ENCODE data around the gene SLC12A2. TPM values are rescaled to one million over a fixed set of nuclear protein-coding genes. Genes with fewer than 3 reads are reported as not detected.

SLC12A2 gene
- total and polyA plus RNA-seq, 12 donors, result 5.6 to 82.6 (median 52.9) TPM

DNA sequence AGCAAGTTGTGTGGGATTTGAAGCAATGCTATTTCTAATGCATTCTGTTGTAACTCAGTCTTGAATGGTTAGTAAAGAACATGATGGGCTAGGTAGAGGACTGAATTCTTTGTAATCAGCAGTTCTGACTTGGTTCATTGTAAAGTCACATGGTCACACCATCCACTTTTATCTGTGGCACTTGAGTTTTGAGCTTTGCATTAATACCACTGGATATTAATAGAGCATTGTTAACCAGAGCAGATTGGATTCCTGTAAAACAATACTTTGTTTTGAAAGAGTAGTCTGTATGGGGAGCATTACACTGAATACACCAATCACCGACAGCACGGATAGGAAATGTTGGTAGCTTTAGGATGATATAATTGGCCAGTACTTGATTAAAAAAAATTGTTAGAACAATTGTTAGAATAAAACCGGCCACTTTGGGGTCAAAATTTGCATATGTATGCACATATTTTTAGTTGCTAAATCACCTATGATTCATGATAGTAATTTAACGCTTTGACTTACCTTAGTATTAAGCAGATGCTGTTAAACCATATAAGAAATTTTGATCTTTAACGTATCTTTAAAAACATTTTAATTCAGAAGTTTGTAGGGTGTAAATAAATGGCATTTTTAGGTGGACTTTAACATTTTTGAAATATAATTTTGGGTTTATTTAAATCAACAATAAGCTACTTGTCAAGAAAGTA lies 17.4 kb downstream of the SLC12A2 start:
- Histone ChIP-seq H3K27me3 (no peaks in the 10 kb centered on the region), H3K27ac (no peak overlapping the region), H3K36me3 (replicated peaks in 1 of 2) (no peaks in the 10 kb centered on the region), H3K9me3 (replicated peaks in 1 of 3) (peaks cover 3 to 15% (median 10%) of the 10 kb centered on the region in 3 donors), H3K4me1 (replicated peaks in 1 of 2) (no peaks in the 10 kb centered on the region), H3K4me3 (no peak overlapping the region)
- 80 to 88% (median 82%) methylated on average over 5 of the region's 5 CpGs for WGBS, 4 donors
- intact Hi-C loops (cut with DNase I), result no loop called here
- DNase-seq, result no peak
- TF ChIP-seq, protein P1, sequence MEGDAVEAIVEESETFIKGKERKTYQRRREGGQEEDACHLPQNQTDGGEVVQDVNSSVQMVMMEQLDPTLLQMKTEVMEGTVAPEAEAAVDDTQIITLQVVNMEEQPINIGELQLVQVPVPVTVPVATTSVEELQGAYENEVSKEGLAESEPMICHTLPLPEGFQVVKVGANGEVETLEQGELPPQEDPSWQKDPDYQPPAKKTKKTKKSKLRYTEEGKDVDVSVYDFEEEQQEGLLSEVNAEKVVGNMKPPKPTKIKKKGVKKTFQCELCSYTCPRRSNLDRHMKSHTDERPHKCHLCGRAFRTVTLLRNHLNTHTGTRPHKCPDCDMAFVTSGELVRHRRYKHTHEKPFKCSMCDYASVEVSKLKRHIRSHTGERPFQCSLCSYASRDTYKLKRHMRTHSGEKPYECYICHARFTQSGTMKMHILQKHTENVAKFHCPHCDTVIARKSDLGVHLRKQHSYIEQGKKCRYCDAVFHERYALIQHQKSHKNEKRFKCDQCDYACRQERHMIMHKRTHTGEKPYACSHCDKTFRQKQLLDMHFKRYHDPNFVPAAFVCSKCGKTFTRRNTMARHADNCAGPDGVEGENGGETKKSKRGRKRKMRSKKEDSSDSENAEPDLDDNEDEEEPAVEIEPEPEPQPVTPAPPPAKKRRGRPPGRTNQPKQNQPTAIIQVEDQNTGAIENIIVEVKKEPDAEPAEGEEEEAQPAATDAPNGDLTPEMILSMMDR (IDR thresholded peaks at IDR 0.05), result no peak
- no peak for TF ChIP-seq POLR2A (IDR thresholded peaks at IDR 0.05)

DNA sequence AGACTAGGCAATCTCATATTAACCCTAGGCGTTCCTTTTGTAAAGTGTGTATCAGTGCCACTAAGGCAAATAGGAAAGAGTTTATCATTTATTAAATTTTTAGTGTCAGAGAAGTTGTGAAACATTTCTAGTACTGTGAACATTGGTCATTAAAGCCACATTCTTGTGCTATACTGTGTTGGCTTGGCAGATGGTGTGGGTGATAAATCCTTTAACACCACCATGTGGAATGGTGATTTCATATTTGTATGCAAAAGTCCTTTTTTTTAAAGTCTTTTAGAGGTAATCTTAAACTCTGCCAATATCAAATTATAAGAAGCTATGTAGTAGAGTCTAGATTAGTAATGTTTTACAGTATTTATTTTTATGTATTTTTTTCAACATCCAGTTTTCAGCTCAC lies 18.1 kb downstream of the SLC12A2 start:
- DNase-seq, result no peak
- no peaks in the 10 kb centered on the region for H3K36me3 ChIP-seq (replicated peaks in 1 of 2)
- TF ChIP-seq, protein P1 (IDR thresholded peaks at IDR 0.05), result no peak
- TF ChIP-seq POLR2A (IDR thresholded peaks at IDR 0.05), result no peak
- H3K27me3 ChIP-seq, result no peaks in the 10 kb centered on the region
- H3K9me3 ChIP-seq (replicated peaks in 1 of 3), result peaks cover 3 to 15% (median 10%) of the 10 kb centered on the region in 3 donors
- no peaks in the 10 kb centered on the region for H3K4me1 ChIP-seq (replicated peaks in 1 of 2)
- no peak overlapping the region for H3K4me3 ChIP-seq
- intact Hi-C loops (cut with DNase I), result no loop called here
- no peak overlapping the region for H3K27ac ChIP-seq
- WGBS, 4 donors, result 86 to 96% (median 92%) methylated on average over 1 of the region's 1 CpG

DNA sequence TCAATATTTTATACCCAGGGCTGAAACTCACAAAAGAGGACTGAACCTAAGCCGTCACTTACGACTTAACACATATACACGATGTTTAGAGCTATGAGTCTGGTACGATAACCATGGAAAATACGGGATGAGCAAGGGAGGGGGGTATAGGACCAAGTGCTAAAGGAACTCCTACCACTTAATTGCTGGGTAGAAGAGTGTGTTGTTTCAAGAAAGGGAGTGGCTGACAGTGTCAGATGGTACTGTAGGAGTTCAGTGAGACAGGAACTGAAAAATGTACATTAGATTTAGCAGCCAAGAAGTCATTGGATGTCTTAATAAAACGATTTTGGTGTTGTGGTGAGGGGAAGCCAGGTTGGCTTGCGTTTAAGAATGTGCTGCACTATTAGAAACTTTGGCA lies 21.6 kb downstream of the SLC12A2 start:
- no peak overlapping the region for H3K27ac ChIP-seq
- intact Hi-C loops (cut with DNase I), result no loop called here
- H3K4me1 ChIP-seq (replicated peaks in 1 of 2), result no peaks in the 10 kb centered on the region
- no peak overlapping the region for H3K4me3 ChIP-seq
- WGBS, 4 donors, result 85 to 93% (median 90%) methylated on average over 7 of the region's 7 CpGs
- TF ChIP-seq, protein P1 (IDR thresholded peaks at IDR 0.05), result no peak
- TF ChIP-seq POLR2A (IDR thresholded peaks at IDR 0.05), result no peak
- no peaks in the 10 kb centered on the region for H3K36me3 ChIP-seq (replicated peaks in 1 of 2)
- DNase-seq, result no peak
- no peaks in the 10 kb centered on the region for H3K27me3 ChIP-seq
- no peaks in the 10 kb centered on the region for H3K9me3 ChIP-seq (replicated peaks in 1 of 3)

DNA sequence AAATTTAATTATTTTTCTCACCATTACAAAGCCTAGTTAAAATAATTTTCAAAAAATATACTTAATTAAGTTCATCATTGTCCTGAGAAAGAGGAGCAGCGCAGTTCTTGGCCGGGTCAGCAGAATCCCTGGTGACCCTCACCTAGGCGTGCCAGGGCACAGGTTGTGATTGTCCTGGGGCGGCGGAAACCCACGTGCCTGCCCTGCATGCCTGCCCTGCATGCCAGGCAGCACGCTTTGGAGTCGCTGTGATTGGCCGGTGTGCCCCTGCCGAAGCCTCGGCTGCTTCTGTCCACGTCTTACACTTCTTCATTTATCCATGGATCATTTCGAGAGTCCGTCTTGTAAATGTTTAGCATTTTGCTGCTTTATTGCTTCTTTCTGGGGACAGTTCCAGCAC lies 25.6 kb downstream of the SLC12A2 start:
- Histone ChIP-seq H3K27me3 (no peaks in the 10 kb centered on the region), H3K36me3 (replicated peaks in 1 of 2) (no peaks in the 10 kb centered on the region), H3K27ac (no peak overlapping the region), H3K9me3 (replicated peaks in 1 of 3) (no peaks in the 10 kb centered on the region), H3K4me1 (replicated peaks in 1 of 2) (no peaks in the 10 kb centered on the region), H3K4me3 (no peak overlapping the region)
- TF ChIP-seq, protein P1 (IDR thresholded peaks at IDR 0.05), result no peak
- no peak for TF ChIP-seq POLR2A (IDR thresholded peaks at IDR 0.05)
- 93 to 98% (median 97%) methylated on average over 9 to 14 of the region's 14 CpGs for WGBS, 4 donors
- intact Hi-C loops (cut with DNase I), result no loop called here
- DNase-seq, result no peak
